ENCODE data around the gene ABCC8. TPM values are rescaled to one million over a fixed set of nuclear protein-coding genes. Genes with fewer than 3 reads are reported as not detected.

Gene ABCC8
- total RNA-seq, 1 donor from 2014 or later: not detected

- no peak overlapping the region for H3K4me3 ChIP-seq (ENCODE audit: low read depth, low read length)
- no peak for TF ChIP-seq CTCF (conservative IDR thresholded peaks at IDR 0.05; ENCODE audit: low read depth, low read length)
- DNase-seq (ENCODE audit: low read depth): no peak
Measured at GRCh38 chr11:17382046-17382728, 94.5 kb downstream of the ABCC8 start.

- DNase-seq (ENCODE audit: low read depth): no peak
- TF ChIP-seq CTCF (conservative IDR thresholded peaks at IDR 0.05; ENCODE audit: low read depth, low read length): no peak
- H3K4me3 ChIP-seq (ENCODE audit: low read depth, low read length): no peak overlapping the region
Measured at GRCh38 chr11:17381156-17381555, 95.5 kb downstream of the ABCC8 start.

- TF ChIP-seq CTCF (conservative IDR thresholded peaks at IDR 0.05; ENCODE audit: low read depth, low read length): no peak
- H3K4me3 ChIP-seq (ENCODE audit: low read depth, low read length): no peak overlapping the region
- no peak for DNase-seq (ENCODE audit: low read depth)
Measured at GRCh38 chr11:17379383-17380180, 97.1 kb downstream of the ABCC8 start.

GRCh38 chr11:17378655-17379054 is 98.0 kb downstream of the ABCC8 start:
- TF ChIP-seq CTCF (conservative IDR thresholded peaks at IDR 0.05; ENCODE audit: low read depth, low read length): no peak
- no peak for DNase-seq (ENCODE audit: low read depth)
- no peak overlapping the region for H3K4me3 ChIP-seq (ENCODE audit: low read depth, low read length)

- no peak overlapping the region for H3K4me3 ChIP-seq (ENCODE audit: low read depth, low read length)
- no peak for DNase-seq (ENCODE audit: low read depth)
- no peak for TF ChIP-seq CTCF (conservative IDR thresholded peaks at IDR 0.05; ENCODE audit: low read depth, low read length)
Measured at GRCh38 chr11:17376493-17376892, 100.2 kb downstream of the ABCC8 start.

GRCh38 chr11:17375547-17375946 is 101.1 kb downstream of the ABCC8 start:
- TF ChIP-seq CTCF (conservative IDR thresholded peaks at IDR 0.05; ENCODE audit: low read depth, low read length): no peak
- no peak overlapping the region for H3K4me3 ChIP-seq (ENCODE audit: low read depth, low read length)
- DNase-seq (ENCODE audit: low read depth): no peak

Measured in epithelial cell of proximal tubule (primary cell).